Keratinocyte (primary cell): ENCODE data around the gene ESR2. TPM values are rescaled to one million over a fixed set of nuclear protein-coding genes. Genes with fewer than 3 reads are reported as not detected.

Source experiments
- DNase-seq: peaks from one replicate; pipeline ENCODE4 v3.0.0-alpha.2; 2011; ENCODE audit warnings: low read depth, missing footprints, low spot score
- FAIRE-seq: peaks from 2 replicates; lab custom pipeline; 2011; peaks lifted over from hg19 to GRCh38; lab: Jason Lieb, UNC
- H2AFZ ChIP-seq: 2 replicates; pipeline ENCODE4 v1.6.0; 2012; ENCODE audit warnings: low read length, control low read depth, inconsistent platforms; ENCODE audit not compliant: control insufficient read depth
- H3K27ac ChIP-seq: 2 replicates; pipeline ENCODE4 v1.5.1; 2011; ENCODE audit warnings: low read length; ENCODE audit not compliant: control insufficient read depth, insufficient read depth
- H3K27me3 ChIP-seq: 3 replicates; pipeline ENCODE4 v1.6.0; 2011; ENCODE audit warnings: low read length; ENCODE audit not compliant: control insufficient read depth, insufficient read depth; ENCODE audit errors: extremely low read depth
- H3K36me3 ChIP-seq, 2 experiments: 2 replicates in 1 of 2; 3 replicates in 1 of 2; pipeline ENCODE4 v1.5.1; 2011; ENCODE audit warnings: low read length in 2 of 2, mild to moderate bottlenecking in 1 of 2; ENCODE audit not compliant: control insufficient read depth in 2 of 2, insufficient read depth in 2 of 2; ENCODE audit errors: extremely low read depth in 1 of 2
- H3K4me1 ChIP-seq: 3 replicates; pipeline ENCODE4 v1.5.1; 2011; ENCODE audit warnings: low read length; ENCODE audit not compliant: control insufficient read depth, insufficient read depth; ENCODE audit errors: extremely low read depth
- H3K4me2 ChIP-seq: 3 replicates; pipeline ENCODE4 v1.6.0; 2011; ENCODE audit warnings: low read depth, low read length; ENCODE audit not compliant: control insufficient read depth, insufficient read depth; ENCODE audit errors: extremely low read depth
- H3K4me3 ChIP-seq, 3 experiments: fragments of 200-600 bp in 1 of 3; sonication (generic) in 1 of 3; 2 replicates in 2 of 3; 3 replicates in 1 of 3; pipeline ENCODE4 v1.5.1; 2011 to 2016; ENCODE audit warnings: low read length in 3 of 3, mild to moderate bottlenecking in 3 of 3, control low read depth in 2 of 3, inconsistent platforms in 1 of 3, low read depth in 1 of 3, mixed read lengths in 1 of 3, mixed run types in 1 of 3, moderate library complexity in 1 of 3; ENCODE audit not compliant: control insufficient read depth in 2 of 3, insufficient read depth in 2 of 3; ENCODE audit errors: extremely low read depth in 1 of 3
- H3K79me2 ChIP-seq: 2 replicates; pipeline ENCODE4 v1.6.0; 2012; ENCODE audit warnings: low read length; ENCODE audit not compliant: control insufficient read depth, insufficient read depth
- H3K9ac ChIP-seq: 3 replicates; pipeline ENCODE4 v1.6.0; 2011; ENCODE audit warnings: low read length; ENCODE audit not compliant: control insufficient read depth, insufficient read depth; ENCODE audit errors: extremely low read depth
- H3K9me1 ChIP-seq: 3 replicates; pipeline ENCODE4 v1.6.0; 2011; ENCODE audit warnings: low read length; ENCODE audit not compliant: control insufficient read depth, insufficient read depth; ENCODE audit errors: extremely low read depth
- H3K9me3 ChIP-seq: 2 replicates; pipeline ENCODE4 v1.5.1; 2012; ENCODE audit warnings: low read depth, low read length; ENCODE audit not compliant: control insufficient read depth
- H4K20me1 ChIP-seq: 3 replicates; pipeline ENCODE4 v1.6.0; 2011; ENCODE audit warnings: low read length; ENCODE audit not compliant: control insufficient read depth, insufficient read depth; ENCODE audit errors: extremely low read depth
- EZH2 ChIP-seq: IDR thresholded peaks from one replicate; pipeline ENCODE4 v1.6.1; 2012; ENCODE audit warnings: inconsistent platforms, mild to moderate bottlenecking, low read length, moderate library complexity
- dilution Hi-C: fragments of 300-500 bp; cut with MboI; formaldehyde crosslinking; loops from one replicate; pipeline ENCODE4 v1.7.0; 2020; ENCODE audit warnings: low sequenced_read_pairs; ENCODE audit not compliant: extremely low pct_ligation_motif_present
- polyA plus RNA-seq, 5 experiments: library from polyadenylated mRNA; depleted of rRNA in 3 of 5; stranded (reverse) in 3 of 5; stranded (forward) in 1 of 5; unstranded in 1 of 5; fragments of >200 nt; gene quantifications; 1 replicate in 1 of 5; 2 replicates in 3 of 5; 3 replicates in 1 of 5; pipeline versions ENCODE4 v1.2.1 to v1.2.3, GENCODE V29; 2011 to 2012; ENCODE audit warnings: missing spikeins in 2 of 5, low read depth in 1 of 5, low replicate concordance in 1 of 5
- TF ChIP-seq, protein P1 (sequence below), 3 experiments: IDR thresholded peaks in 1 of 3; conservative IDR thresholded peaks in 1 of 3; optimal IDR thresholded peaks in 1 of 3; 2 replicates in 2 of 3; 3 replicates in 1 of 3; pipeline versions ENCODE3 to v1.5.1; 2011; ENCODE audit warnings: low read length in 3 of 3, mild to moderate bottlenecking in 3 of 3, moderate library complexity in 2 of 3, control low read depth in 1 of 3, inconsistent platforms in 1 of 3; ENCODE audit not compliant: insufficient read depth in 2 of 3; ENCODE audit errors: extremely low read depth in 1 of 3

Gene ESR2
- polyA plus RNA-seq, 1 donor (not counting 4 experiments of a cell fraction or from before 2014, with no cell fraction given), result 0.03 TPM

DNA sequence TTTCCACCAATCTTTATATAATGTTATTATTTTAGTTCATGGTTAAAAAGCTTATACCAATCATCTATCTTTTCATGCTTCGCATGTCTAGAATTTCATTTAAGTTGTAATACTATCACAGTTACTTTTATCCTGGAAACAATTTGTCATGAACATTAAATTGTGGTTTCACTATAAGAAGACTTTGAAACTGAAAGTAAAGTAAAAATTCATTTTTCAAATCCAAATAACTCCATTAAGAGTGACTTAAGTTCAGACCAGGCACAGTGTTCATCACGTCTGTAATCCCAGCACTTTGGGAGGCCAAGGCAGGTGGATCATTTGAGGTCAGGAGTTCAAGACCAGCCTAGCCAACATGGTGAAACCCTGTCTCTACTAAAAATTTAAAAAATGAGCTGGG lies 12.4 kb downstream of the ESR2 start:
- FAIRE-seq (no peak), DNase-seq (no peak)
- no peak for TF ChIP-seq EZH2
- TF ChIP-seq, protein P1, sequence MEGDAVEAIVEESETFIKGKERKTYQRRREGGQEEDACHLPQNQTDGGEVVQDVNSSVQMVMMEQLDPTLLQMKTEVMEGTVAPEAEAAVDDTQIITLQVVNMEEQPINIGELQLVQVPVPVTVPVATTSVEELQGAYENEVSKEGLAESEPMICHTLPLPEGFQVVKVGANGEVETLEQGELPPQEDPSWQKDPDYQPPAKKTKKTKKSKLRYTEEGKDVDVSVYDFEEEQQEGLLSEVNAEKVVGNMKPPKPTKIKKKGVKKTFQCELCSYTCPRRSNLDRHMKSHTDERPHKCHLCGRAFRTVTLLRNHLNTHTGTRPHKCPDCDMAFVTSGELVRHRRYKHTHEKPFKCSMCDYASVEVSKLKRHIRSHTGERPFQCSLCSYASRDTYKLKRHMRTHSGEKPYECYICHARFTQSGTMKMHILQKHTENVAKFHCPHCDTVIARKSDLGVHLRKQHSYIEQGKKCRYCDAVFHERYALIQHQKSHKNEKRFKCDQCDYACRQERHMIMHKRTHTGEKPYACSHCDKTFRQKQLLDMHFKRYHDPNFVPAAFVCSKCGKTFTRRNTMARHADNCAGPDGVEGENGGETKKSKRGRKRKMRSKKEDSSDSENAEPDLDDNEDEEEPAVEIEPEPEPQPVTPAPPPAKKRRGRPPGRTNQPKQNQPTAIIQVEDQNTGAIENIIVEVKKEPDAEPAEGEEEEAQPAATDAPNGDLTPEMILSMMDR (optimal IDR thresholded peaks at IDR 0.05 in 1 of 3, IDR thresholded peaks at IDR 0.05 in 1 of 3, conservative IDR thresholded peaks at IDR 0.05 in 1 of 3; ENCODE audit: extremely low read depth in 1 of 3, insufficient read depth in 2 of 3, low read length in 3 of 3), result no peak
- Histone ChIP-seq H2AFZ (no peak overlapping the region), H3K9ac (no peak overlapping the region), H3K27me3 (no peaks in the 10 kb centered on the region), H3K79me2 (no peaks in the 10 kb centered on the region), H4K20me1 (no peaks in the 10 kb centered on the region), H3K27ac (no peak overlapping the region), H3K4me3 (no peak overlapping the region), H3K36me3 (no peaks in the 10 kb centered on the region), H3K9me3 (no peaks in the 10 kb centered on the region), H3K4me2 (no peak overlapping the region), H3K9me1 (no peaks in the 10 kb centered on the region), H3K4me1 (peaks cover 3% of the 10 kb centered on the region)
- dilution Hi-C loops, result loop anchor here (25.0 kb wide), 1 partner anchor 245 kb away; no protein-coding TSS in a partner anchor

DNA sequence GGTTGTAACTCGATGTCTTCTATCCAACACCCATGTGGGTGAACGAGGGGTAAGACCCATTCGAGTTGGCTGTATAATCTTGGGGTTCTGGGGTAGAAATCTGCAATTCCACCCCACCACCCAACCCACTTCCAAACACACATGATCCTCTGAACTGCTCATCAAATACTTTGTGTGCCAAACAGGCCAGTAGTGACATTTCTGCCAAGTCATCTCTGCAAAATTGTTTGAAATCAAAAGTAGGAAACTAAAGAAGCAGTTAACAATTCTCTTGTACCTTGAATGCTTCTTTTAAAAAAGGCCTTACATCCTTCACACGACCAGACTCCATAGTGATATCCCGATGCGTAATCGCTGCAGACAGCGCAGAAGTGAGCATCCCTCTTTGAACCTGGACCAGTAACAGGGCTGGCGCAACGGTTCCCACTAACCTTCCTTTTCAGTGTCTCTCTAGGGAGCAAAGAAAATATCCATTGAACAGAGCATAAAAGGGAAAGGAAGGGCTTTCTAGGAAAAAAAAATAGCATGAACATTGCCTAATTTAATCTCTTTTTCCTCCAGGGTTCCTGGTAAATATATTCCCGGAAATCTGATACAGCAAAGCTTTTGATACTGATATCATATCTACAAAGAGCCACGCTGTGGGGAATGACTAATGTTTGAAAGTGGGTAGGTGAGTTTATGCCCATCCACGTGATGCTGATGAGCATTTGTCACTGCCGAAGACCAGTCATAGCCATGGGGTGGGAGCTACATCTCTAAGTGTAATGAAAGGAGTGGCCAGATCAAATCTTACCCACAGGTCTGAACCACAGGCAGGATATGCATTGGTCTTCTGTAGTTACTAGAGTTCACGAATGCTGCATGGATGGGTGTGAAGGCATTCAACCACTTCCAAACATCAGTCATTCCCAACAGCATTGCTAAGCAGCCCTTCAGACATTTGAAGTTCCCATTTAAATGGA lies 14.2 kb downstream of the ESR2 start:
- TF ChIP-seq, protein P1 (optimal IDR thresholded peaks at IDR 0.05 in 1 of 3, IDR thresholded peaks at IDR 0.05 in 1 of 3, conservative IDR thresholded peaks at IDR 0.05 in 1 of 3; ENCODE audit: extremely low read depth in 1 of 3, insufficient read depth in 2 of 3, low read length in 3 of 3), result no peak
- TF ChIP-seq EZH2, result no peak
- H3K9me1 ChIP-seq, result no peaks in the 10 kb centered on the region
- H3K27ac ChIP-seq, result no peak overlapping the region
- H3K9me3 ChIP-seq, result no peaks in the 10 kb centered on the region
- dilution Hi-C loops, result loop anchor here (25.0 kb wide), 1 partner anchor 243 kb away; no protein-coding TSS in a partner anchor
- no peaks in the 10 kb centered on the region for H3K79me2 ChIP-seq
- DNase-seq, result no peak
- peaks cover 3% of the 10 kb centered on the region for H3K4me1 ChIP-seq
- no peaks in the 10 kb centered on the region for H4K20me1 ChIP-seq
- H3K4me2 ChIP-seq, result no peak overlapping the region
- H3K9ac ChIP-seq, result no peak overlapping the region
- FAIRE-seq, result peak; percentile 70
- no peak overlapping the region for H2AFZ ChIP-seq
- no peak overlapping the region for H3K4me3 ChIP-seq
- no peaks in the 10 kb centered on the region for H3K27me3 ChIP-seq
- H3K36me3 ChIP-seq, result no peaks in the 10 kb centered on the region
